Thymus (tissue), 11 donors: ENCODE results near the gene AGXT. TPM values are rescaled to one million over a fixed set of nuclear protein-coding genes. Genes with fewer than 3 reads are reported as not detected.
A peak's percentile ranks its signal among the peaks of the same experiment; 100 is the strongest.

ENCODE experiments used
- DNase-seq, 9 donors: peaks; one replicate each; pipeline ENCODE4 v3.0.0-alpha.2; 2013; ENCODE audit warnings: low spot score in 9 of 9, low read depth in 6 of 9, missing footprints in 1 of 9
- H3K27ac ChIP-seq, 2 donors: one replicate each; pipeline ENCODE4 v1.5.1; 2013; ENCODE audit warnings: control low read depth in 1 of 2, low read depth in 1 of 2, low read length in 1 of 2, mild to moderate bottlenecking in 1 of 2, moderate library complexity in 1 of 2
- H3K27me3 ChIP-seq, 2 donors: one replicate each; pipeline ENCODE4 v1.5.1; 2013; ENCODE audit warnings: low read length in 1 of 2; ENCODE audit not compliant: control insufficient read depth in 2 of 2, insufficient read depth in 1 of 2
- H3K36me3 ChIP-seq, 2 donors: one replicate each; pipeline ENCODE4 v1.5.1; 2013; ENCODE audit warnings: low read length in 1 of 2, mild to moderate bottlenecking in 1 of 2, moderate library complexity in 1 of 2; ENCODE audit not compliant: control insufficient read depth in 2 of 2, insufficient read depth in 2 of 2
- H3K4me1 ChIP-seq, 2 donors: one replicate each; pipeline ENCODE4 v1.5.1; 2013; ENCODE audit warnings: low read length in 2 of 2; ENCODE audit not compliant: control insufficient read depth in 2 of 2, insufficient read depth in 2 of 2
- H3K4me3 ChIP-seq, 2 donors: one replicate each; pipeline ENCODE4 v1.5.1; 2013; ENCODE audit warnings: low read length in 2 of 2, control low read depth in 1 of 2, mild to moderate bottlenecking in 1 of 2
- H3K9me3 ChIP-seq, 2 donors: one replicate each; pipeline ENCODE4 v1.5.1; 2013; ENCODE audit warnings: low read length in 1 of 2, mild to moderate bottlenecking in 1 of 2; ENCODE audit not compliant: control insufficient read depth in 2 of 2, insufficient read depth in 1 of 2
- WGBS: extraction: QIAGEN DNeasy Blood & Tissue Kit; methylation state at CpG from one replicate; pipeline ENCODE4 v1.1.7; 2013; 5-methylcytosine and 5-hydroxymethylcytosine counted together
- polyA plus RNA-seq: library from polyadenylated mRNA; stranded (reverse); fragments of 200-250 nt; gene quantifications from one replicate; pipeline ENCODE4 v1.2.3, GENCODE V29; 2013
- total RNA-seq: library from RNA; stranded (reverse); fragments of 120-200 nt; gene quantifications from one replicate; pipeline ENCODE4 v1.2.4, GENCODE V29; 2013
- donor health status: healthy.

Gene AGXT
- total and polyA plus RNA-seq, 2 donors: 0.14 to 0.94 TPM

GRCh38 chr2:240881913-240882312 is 13.3 kb downstream of the AGXT start:
- H3K27ac ChIP-seq: peak overlapping the region in 1 of 2 donors; percentile 31
- H3K4me1 ChIP-seq: no peaks in the 10 kb centered on the region
- 52% methylated on average over 6 of the region's 6 CpGs for WGBS
- H3K36me3 ChIP-seq: no peaks in the 10 kb centered on the region
- H3K9me3 ChIP-seq: no peaks in the 10 kb centered on the region
- DNase-seq: peak in 2 of 9 donors; percentile 11 to 25
- H3K4me3 ChIP-seq: no peak overlapping the region
- H3K27me3 ChIP-seq: no peaks in the 10 kb centered on the region

- Histone ChIP-seq H3K36me3 (no peaks in the 10 kb centered on the region), H3K27me3 (no peaks in the 10 kb centered on the region), H3K4me1 (no peaks in the 10 kb centered on the region), H3K27ac (no peak overlapping the region), H3K9me3 (no peaks in the 10 kb centered on the region), H3K4me3 (no peak overlapping the region)
- 94% methylated on average over 2 of the region's 2 CpGs for WGBS
- no peak for DNase-seq
These were observed 15.6 kb downstream of the AGXT start for GRCh38 chr2:240884221-240884620.

GRCh38 chr2:240884745-240885144 is 16.1 kb downstream of the AGXT start:
- Histone ChIP-seq H3K27ac (no peak overlapping the region), H3K36me3 (no peaks in the 10 kb centered on the region), H3K27me3 (no peaks in the 10 kb centered on the region), H3K9me3 (no peaks in the 10 kb centered on the region), H3K4me1 (no peaks in the 10 kb centered on the region), H3K4me3 (no peak overlapping the region)
- 97% methylated on average over 3 of the region's 3 CpGs for WGBS
- DNase-seq: no peak

- Histone ChIP-seq H3K4me3 (no peak overlapping the region), H3K36me3 (no peaks in the 10 kb centered on the region), H3K4me1 (no peaks in the 10 kb centered on the region), H3K9me3 (no peaks in the 10 kb centered on the region), H3K27me3 (no peaks in the 10 kb centered on the region), H3K27ac (no peak overlapping the region)
- WGBS: 78% methylated on average over 1 of the region's 1 CpG
- DNase-seq: no peak
These were observed 16.9 kb downstream of the AGXT start for GRCh38 chr2:240885566-240885965.

- Histone ChIP-seq H3K36me3 (no peaks in the 10 kb centered on the region), H3K27ac (no peak overlapping the region), H3K27me3 (no peaks in the 10 kb centered on the region), H3K4me1 (no peaks in the 10 kb centered on the region), H3K4me3 (no peak overlapping the region), H3K9me3 (no peaks in the 10 kb centered on the region)
- 58% methylated on average over 5 of the region's 5 CpGs for WGBS
- no peak for DNase-seq
These were observed 17.5 kb downstream of the AGXT start for GRCh38 chr2:240886023-240886565.

GRCh38 chr2:240886678-240887609 is 18.3 kb downstream of the AGXT start:
- DNase-seq: no peak
- Histone ChIP-seq H3K9me3 (no peaks in the 10 kb centered on the region), H3K4me3 (no peak overlapping the region), H3K4me1 (no peaks in the 10 kb centered on the region), H3K27ac (no peak overlapping the region), H3K36me3 (no peaks in the 10 kb centered on the region), H3K27me3 (no peaks in the 10 kb centered on the region)
- 92% methylated on average over 18 of the region's 18 CpGs for WGBS

GRCh38 chr2:240887631-240888030 is 19.0 kb downstream of the AGXT start:
- Histone ChIP-seq H3K4me1 (no peaks in the 10 kb centered on the region), H3K36me3 (no peaks in the 10 kb centered on the region), H3K9me3 (no peaks in the 10 kb centered on the region), H3K27me3 (no peaks in the 10 kb centered on the region), H3K4me3 (no peak overlapping the region), H3K27ac (no peak overlapping the region)
- no peak for DNase-seq
- 96% methylated on average over 4 of the region's 4 CpGs for WGBS

GRCh38 chr2:240888130-240888889 is 19.7 kb downstream of the AGXT start:
- no peak for DNase-seq
- Histone ChIP-seq H3K27ac (no peak overlapping the region), H3K27me3 (no peaks in the 10 kb centered on the region), H3K4me3 (no peak overlapping the region), H3K9me3 (no peaks in the 10 kb centered on the region), H3K4me1 (no peaks in the 10 kb centered on the region), H3K36me3 (no peaks in the 10 kb centered on the region)
- WGBS: 96% methylated on average over 37 of the region's 37 CpGs
